GM04503 (cell line): ENCODE measurements around the gene CELSR1.
"Not testable (repeated sequence)": the region's sequence is repeated elsewhere in the genome, so short reads cannot be mapped to it uniquely, and the experiment has no call there.

Experiments used
- DNase-seq: peaks from one replicate; pipeline ENCODE4 v3.0.0-alpha.2; 2012; ENCODE audit warnings: low read depth

Gene CELSR1

DNA sequence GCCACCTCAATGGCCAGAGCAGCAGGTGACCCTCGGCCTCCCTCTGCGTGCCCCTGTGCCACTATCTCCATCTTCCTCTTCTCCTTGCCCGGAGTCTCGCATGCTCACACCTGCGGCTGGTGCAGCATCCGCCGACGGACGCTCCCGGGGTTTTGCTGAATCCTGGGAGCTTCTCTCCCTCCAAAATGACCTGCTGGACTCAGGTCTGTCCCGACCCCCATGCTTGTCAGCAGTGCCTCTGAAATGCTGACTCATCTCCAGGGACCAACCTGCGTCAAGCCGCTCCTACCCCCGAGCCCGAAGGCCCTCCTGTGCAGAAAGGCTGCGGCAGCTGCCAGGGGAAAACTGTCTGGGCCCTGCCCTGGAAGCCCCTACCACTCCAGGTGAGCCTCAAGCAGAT, 58.4 kb downstream of the CELSR1 start:
- DNase-seq = no peak

DNA sequence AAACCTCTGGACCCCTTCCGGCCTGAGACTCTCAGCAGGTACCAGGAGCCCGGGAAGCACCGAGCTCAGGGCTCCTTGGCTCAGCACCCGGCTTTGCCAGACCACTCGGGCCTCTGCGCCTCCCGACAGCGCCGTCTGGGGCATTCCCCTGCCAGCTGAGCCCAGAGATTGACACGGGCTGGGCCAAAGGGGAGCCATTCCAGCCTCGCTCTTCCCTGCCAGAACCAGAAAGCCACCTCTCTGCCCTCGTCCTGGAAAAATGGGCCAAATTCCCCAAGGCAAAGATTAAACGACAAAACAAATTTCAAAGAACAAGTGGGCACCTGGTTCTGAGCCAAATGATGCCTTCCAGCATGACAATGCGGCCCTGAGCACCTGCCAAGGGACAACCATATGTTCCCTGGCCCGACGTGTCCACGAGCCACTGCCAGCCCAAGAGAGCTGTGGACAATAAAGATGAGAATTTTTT, 59.3 kb downstream of the CELSR1 start:
- DNase-seq = no peak

DNA sequence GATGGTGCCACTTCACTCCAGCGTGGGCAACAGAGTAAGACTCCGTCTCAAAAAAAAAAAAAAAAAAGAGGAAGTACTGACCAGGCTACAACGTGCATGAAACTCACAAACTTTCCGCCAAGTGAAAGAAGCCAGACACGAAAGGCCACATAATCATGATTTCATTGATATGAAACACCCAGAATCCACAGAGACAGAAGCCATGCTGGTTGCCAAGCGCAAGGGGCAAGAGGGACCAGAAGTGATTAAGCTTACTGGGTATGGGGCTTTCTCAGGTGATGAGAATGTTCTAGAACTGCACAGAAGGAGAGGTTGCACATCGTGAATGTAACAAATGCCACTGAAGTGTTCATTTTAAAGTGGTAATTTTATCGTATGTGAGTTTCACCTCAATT, 60.9 kb downstream of the CELSR1 start:
- DNase-seq = no peak

DNA sequence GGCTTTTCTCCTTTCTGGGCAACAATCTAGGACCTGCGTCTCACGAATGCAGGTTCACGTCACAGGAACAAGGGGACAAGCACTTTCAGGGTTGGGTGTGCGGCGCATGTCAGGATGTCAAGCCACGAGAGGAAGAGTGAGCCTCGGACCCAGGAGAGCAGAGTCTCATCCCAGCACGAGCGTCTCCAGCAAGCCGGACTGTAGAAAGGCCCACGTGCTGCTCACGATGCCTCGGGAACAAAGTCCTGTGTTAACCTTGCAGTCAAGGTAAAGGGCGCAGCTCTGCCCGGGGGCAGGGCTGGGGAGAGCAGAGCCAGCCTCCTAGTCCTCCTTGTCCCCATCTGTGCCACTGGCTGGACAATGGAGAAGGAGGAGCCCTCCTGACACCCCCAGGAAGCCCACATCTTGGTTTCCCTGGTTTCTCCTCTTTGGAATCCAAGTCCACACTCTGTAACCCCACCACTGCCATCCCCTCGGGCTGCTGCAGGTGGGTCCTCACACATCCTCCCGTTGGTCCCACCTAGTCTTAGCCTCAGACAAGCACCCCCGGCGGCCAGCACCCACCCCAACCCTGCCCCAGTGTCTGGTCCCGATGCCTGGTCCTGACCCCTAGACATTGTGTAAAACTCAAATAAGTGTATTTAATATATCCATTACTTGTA, 63.4 kb downstream of the CELSR1 start:
- DNase-seq = no peak

DNA sequence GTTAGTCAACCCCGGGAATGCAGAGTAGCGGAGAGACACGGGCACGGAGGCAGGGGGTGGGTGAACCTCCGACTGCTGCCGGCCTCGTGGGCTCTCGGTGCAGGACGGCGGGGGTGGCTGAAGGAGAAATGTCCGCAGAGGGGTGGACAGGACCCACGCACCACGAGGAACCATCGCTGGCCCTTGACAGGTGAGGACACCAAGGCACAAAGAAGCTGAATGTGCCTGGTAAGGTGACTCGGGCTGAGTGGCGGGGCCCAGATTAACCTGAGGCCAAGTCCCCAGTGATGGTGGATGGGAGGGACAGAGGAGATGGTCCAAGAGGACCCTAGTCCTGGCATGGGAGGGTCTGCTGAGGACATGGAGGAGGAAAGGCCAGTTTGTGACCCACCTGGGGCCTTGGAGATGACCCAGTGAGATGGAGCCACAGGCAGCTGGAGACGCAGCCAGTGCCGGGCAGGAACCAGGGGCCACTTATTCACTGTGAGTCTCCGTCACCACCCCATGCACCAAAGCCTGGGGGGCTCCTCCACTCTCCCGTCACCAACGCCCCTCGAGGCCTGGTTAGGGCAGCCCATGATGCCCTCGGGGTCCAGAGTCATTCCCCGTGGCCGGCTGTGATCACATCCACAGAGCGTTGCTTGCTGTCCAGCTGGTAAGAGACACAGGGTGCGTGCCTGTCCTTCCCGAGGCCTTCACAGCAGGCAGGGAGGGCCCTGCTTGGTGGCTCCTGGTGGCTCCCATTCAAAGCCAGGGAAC, 64.2 kb downstream of the CELSR1 start:
- no peak for DNase-seq

DNA sequence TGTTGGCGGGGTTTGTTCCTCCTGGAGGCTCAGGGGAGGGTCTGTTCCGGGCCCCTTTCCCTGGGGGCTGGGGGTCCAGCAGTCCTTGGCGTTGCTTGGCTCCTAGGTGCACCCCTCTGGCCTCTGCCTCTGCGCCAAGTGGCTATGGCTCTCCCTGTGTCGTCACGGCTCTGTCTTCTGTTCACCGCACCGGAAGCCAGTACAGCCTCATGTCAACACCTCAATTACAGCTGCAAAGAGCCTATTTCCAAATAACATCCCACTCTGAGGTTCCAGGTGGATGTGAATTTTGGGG, 64.8 kb downstream of the CELSR1 start:
- DNase-seq = no peak

DNA sequence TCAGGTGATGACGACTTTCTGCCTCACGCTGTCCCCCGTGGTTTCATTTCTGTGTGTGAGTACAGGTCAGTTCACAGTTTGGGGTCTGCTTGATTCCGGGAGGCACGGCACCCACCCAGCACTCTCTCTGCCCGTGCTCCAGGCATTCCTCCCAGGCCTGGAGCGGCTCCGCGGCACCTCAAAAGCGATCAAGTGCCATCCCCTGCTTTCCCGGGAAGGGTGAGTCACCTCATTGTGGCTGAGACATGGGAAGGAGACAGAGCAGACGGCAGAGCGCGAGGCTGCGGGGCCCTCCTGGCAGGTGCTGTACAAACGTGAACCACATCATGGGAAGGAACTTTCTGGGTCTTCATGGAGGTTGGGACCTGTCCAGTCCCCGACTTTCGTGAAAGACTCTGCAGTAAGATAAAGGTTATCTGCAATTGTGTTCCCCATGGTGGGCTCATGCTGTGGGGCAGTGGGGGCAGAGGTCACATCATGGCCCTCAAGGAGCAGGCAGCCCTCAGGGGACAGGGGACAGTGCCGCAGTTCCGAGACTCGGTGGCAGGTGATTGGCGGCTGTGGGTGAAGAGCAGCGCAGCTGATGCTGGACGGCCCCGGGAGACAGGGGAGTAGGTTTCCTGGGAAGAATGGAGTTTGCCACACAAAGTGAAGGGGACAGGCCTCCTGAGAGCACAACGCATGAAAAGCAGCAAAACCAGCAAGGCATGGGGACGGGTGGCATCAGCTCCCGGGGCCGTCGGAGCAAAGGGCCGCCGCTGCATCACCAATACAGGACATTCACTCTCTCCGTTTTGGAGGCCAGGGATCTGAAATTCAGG, 65.3 kb downstream of the CELSR1 start:
- no peak for DNase-seq

DNA sequence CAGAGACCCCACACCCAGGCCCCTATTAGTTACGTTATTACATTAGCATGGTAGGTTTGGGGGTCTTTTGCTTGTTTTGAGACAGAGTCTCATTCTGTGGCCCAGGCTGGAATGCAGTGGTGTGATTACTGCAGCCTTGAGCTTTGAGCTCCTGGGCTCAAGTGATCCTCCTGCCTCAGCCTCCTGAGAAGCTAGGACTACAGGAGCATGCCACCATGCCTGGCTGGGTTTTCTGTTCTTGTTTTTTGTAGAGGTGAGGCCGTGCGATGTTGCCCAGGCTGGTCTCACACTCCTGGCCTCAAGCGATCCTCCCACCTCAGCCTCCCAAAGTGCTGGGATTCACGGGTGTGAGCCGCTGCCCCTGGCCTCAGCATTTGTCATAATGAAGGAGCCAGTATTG, 66.1 kb downstream of the CELSR1 start:
- not testable (repeated sequence) for DNase-seq

DNA sequence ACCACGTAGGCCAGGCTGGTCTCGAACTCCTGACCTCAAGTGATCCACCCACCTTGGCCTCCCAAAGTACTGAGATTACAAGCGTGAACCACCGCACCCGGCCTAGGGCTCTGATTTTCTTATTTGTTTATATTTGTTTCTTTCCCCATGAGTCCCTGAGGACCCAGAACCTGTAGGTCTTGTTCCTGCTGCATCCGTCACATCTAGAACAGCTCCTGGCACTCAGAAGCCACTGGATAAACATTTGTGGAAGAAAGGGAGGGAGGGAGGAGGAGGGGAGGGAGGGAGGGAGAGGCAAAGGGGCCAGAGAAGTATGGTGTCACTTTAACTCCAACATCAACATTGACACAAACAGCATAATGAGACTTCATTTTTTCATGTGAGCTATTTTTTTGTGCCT, 67.7 kb downstream of the CELSR1 start:
- no peak for DNase-seq

DNA sequence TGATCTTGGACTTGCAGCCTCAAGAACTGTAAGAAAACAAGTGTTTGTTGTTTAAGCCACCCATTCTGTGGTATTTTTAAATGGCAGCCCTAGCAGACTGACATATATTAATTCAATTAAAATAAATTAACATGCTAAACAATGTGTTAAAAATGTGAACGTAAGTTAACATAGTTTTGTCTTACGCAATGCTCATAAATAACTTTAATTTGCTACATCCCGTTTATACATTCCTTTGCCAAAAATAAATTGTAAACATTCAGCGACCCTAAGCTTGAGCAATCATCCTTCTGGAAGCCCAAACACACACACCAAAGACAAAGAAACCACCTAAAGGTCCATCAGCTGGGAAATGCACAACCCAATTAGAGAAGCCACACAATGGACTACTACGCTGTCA, 70.4 kb downstream of the CELSR1 start:
- no peak for DNase-seq

DNA sequence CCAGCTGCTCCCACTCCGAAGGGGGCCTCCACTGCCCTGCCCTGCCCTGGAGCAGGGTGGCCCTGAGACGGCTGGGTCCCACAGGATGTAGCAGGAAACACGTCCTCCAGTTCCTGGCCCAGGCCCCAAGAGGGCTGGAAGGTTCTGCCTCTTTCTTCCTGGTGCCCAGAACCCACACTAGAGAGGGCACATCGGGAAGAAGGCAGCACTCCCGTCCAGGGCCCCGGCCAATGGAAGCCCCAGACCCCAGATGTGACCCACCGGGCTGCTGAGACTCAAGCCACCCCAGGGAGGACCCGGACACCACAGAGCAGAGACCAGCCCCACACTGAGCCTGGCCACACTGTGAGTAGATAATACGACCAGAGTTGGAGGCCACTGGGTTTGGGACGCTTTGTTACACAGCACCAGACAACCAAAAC, 71.2 kb downstream of the CELSR1 start:
- no peak for DNase-seq

DNA sequence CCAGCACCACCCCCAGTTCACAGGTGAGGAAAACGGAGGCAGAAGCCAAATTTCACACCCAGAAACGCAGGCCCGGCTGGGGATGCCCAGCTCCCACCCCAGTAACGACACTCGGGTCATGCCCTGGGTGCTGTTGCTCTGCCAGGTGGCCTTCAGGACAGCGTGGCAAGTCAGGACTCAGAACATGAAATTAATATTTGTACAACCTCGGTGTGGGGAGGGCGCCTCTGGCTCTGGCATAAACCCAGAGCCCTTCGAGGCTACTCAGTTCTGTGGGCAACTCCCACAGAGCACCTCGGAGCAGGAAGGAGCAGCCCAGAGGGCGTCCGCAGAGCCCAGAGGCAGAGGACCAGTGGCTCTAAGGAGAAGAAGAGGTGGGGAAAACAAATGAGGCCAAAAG, 71.6 kb downstream of the CELSR1 start:
- no peak for DNase-seq

DNA sequence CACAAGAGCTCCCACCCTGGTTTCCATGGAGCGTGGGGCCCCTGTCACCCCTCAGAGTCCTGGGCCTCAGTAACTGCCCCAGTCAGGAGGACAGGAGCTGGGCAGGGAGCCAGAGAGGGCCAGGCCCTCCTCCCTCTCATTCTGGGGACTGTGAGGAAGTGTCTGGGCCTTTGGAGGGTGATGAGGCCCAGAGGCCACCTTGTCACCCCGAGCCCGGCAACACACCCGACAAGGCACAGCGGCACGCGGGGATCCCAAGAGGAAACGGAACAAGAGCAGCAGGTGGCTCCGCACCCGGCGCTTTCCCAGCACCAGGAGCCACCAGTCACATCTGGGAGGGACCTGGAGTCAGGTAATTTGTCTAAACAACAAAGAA, 72.1 kb downstream of the CELSR1 start:
- no peak for DNase-seq

DNA sequence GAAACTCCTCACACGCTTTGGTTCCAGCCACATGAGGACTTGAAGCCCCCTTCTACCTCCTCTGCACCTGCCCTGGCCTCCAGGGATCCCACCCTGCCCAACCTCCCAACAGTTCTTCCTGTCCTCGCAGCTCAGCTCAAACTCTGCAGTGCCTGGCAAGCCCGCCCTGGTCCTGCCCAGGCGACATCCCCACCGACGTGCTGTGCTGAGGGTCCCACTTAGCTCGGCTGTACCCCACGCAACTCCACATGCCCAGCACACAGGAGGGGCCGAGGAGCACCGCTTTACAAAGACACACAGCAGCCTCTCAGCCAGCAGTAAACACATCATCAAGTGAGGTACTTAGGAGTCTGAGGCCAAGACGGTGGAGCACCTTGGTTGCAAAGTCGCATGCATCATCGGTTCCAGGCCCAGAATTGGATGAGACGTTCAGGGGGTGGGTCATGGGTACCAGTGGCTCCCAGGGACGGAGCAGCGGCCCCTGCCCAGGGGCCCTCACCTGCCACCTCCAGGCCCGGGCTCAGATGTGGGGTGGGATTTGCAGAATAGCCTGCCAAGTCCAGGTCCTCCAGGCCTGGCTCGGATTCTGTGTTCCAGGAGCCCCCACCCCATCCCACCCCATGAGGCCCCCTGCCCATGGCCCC, 72.6 kb downstream of the CELSR1 start:
- DNase-seq = no peak

DNA sequence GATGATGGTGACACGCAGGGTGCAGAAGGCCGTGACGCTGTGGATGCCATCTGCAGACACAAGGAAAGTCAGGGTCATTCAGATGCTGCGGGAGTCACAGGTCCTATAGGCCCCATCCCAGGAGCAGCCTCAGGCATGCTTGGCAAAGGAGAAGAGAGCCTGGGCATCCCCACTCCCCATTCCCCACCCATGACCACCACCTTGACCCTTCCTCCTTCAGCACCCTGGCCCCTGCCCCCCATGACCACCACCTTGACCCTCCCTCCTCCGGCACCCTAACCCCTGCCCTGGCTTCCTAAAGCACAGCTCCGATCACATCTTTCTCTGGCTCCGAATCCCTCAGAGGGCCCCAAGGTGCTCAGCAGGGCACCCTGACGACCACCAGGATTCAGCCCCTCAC, 73.1 kb downstream of the CELSR1 start:
- DNase-seq = no peak

DNA sequence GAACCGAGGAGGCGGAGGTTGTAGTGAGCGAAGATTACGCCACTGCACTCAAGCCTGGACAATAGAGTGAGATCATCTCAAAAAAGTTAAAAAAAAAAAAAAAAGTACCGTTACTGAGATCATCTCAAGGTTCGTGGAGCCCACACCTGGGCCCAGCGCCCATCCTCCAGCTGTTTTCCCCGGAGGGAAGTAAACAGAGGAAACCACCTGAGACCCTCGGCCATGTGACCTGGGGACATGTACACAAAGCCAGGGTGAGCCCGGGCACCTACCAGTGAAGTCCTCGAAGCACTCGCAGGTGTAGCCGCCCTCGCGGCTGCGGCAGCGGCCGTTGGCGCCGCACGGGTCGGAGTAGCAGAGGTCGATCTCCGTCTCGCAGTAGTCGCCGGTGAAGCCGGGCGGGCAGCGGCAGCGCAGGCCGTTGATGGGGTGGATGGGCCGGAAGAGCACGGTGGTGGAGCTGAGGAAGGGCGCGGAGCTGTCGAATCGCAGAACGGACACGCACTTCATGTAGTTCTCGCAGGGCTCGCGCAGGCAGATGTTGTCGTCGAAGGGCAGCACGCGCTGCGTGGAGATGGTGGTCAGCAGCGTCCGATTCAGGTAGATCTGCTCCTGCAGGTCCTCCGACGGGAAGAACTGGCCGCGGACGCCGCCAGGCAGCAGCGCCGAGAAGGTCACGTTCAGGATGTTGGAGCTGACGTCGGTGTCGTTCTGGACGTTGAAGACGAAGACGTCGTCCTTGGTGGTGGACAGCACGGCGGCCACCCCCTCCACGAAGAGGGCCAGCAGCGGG, 73.8 kb downstream of the CELSR1 start:
- DNase-seq = no peak

DNA sequence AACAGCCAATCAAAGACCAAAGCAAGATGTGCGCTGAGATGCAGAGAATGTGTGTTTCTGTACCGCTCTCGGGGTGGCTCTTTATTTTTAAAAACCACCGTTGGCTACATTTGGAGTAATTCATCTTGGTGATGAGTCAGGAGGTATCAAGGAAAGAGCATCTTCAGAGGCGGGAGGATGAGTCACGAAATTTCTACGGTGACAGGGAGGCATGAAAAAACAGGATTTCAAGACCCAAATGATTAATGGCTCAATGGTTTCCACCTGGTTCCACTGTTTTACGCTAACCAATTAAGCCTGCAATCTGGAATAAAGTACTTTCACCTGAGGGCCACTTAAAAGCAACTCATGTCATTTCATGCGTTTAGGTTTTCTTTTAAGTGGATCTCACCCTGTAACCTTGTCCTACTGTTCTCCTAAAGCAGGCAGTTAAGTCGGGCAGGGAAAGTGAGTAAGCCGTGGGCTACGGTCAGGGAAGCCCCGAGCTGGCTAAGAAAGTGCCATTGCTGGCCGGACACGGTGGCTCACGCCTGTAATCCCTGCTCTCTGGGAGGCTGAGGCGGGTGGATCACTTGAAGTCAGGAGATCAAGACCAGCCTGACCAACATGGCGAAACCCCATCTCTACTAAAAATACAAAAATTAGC, 74.6 kb downstream of the CELSR1 start:
- peak; percentile 16 for DNase-seq

DNA sequence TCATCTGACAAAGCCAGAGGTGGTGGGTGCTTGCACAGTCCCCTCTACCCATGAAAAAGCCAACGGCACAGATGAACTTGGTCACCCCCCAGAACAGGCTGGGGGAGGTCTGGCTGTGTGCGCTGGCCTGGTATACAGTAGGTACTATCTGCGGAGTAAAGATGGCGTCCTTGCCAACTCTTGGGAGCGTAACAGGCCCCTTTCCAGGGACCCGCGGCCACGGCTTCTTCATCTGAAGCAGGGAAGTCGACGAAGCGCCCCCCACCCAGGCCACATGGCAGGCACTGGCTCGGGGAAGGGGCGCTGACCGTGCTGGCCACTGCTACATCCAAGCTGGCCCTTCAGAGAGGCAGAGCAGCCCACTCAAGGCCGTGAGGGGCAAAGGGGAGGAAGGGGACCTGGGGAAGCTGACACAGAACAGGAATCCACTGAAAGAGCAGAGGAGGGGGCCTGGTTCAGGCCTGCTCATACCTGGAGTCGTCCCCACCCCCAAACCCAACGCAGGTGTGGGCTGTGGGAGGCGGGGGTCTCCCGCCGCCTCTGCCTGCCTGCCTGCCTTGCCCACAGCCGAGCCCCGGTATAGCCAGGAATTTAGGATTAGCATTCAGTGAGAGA, 75.7 kb downstream of the CELSR1 start:
- no peak for DNase-seq

DNA sequence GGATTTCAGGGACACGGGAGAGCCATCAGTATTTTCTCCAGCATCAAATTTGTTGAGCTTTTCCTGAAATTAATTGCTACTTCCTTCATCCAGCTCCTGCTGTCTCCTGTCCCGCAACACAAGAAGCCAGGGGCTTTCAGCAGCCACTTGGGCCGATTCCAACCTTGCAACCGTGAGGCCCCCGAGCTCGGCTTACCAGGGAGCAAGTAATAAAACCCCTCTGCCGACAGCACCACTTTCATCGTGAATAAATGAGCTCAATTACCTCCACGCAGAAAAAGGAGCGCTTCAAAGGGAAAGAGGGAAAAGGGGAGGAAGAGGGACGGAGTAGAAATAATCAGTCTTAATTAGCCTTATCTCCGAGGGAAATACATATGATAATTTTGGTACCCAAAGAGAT, 76.6 kb downstream of the CELSR1 start:
- no peak for DNase-seq

DNA sequence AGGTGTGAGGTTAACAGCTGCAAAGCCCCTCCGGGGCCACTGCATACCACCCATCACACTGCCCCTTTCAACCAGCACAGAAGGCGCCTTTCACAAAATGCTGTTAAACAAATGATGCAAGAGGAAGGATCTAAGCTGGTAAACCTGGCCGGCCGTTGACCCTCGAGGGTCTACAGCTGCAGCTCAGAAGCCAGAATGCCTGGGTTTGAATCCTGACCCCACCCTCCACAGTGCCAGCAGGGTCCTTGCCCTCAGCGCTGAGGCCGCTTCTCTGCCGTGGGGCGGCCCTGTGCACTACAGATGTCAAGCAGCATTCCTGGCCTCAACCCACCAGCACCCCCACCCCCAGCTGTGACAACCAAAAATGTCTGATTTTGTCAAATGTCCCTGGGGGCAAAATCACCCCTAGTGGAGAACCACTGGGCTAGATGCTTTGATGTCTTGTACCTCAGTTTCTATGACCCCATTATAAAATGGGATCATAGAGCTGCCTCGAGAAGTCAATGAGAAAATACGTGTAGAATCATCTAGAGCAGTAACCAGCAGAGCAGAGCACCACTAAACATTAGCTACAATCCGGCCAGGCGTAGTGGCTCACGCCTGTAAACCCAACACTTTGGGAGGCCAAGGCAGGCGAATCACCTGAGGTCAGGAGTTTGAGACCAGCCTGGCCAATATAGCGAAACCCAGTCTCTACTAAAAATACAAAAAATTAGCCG, 77.9 kb downstream of the CELSR1 start:
- no peak for DNase-seq
